ENCODE data around the gene KRT17.

KRT17 gene

GRCh38 chr17:41571561-41572434, 52.6 kb downstream of the KRT17 start, which contains the start of gene KRT9:
TSS of gene KRT9 (minus strand) at chr17:41572059. CDS start at chr17:41571992, 67 bp downstream.
- DNase-seq (ENCODE audit: low spot score): no peak

Measured in RKO (cell line).